Measurements from ENCODE around the gene PRTN3. TPM values are rescaled to one million over a fixed set of nuclear protein-coding genes. Genes with fewer than 3 reads are reported as not detected.
"Not testable (repeated sequence)": the region's sequence is repeated elsewhere in the genome, so short reads cannot be mapped to it uniquely, and the experiment has no call there.

PRTN3 gene
- total RNA-seq, 1 donor from 2014 or later, result 0.32 TPM

DNA sequence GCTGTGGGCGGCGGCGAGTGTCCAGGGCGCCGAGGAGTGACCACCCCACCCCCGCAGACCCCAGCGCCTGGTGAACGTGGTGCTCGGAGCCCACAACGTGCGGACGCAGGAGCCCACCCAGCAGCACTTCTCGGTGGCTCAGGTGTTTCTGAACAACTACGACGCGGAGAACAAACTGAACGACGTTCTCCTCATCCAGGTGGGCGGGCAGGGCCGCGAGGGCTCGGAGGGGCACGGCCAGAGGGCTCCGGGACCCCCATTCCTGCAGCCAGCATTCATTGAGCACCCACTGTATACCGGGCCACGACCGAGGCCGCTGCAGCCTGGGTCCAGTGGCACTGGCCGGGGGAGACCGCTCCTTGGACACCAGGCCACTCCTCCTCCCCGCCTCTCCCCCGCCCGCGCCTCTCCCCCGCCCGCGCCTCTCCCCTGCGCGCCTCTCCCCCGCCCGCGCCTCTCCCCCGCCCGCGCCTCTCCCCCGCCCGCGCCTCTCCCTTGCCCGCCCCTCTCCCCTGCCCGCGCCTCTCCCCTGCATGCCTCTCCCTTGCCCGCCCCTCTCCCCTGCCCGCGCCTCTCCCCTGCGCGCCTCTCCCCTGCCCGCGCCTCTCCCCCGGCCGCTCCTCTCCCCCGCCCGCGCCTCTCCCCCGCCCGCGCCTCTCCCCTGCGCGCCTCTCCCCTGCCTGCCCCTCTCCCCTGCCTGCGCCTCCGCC lies 3.2 kb downstream of the PRTN3 start:
- DNase-seq (ENCODE audit: low spot score), result no peak

DNA sequence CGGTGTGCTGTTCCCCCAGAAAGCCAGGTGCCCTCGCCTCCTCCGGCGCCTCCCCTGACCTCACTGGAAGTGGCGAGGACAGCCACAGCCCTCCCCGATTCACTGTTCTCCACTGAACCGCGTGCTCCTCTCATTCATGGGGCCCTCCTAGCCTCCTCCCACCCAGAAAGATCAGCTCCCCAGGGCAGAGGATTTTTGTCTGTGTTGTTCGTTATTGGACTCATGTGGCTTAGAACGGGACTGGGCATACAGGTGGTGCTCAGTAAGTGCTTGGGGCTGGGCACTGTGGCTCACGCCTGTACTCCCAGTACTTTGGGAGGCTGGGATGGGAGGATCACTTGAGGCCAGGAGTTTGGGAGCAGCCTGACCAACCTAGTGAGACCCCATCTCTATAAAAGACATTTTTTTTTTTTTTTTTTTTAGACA lies 3.8 kb downstream of the PRTN3 start:
- DNase-seq (ENCODE audit: low spot score), result no peak

DNA sequence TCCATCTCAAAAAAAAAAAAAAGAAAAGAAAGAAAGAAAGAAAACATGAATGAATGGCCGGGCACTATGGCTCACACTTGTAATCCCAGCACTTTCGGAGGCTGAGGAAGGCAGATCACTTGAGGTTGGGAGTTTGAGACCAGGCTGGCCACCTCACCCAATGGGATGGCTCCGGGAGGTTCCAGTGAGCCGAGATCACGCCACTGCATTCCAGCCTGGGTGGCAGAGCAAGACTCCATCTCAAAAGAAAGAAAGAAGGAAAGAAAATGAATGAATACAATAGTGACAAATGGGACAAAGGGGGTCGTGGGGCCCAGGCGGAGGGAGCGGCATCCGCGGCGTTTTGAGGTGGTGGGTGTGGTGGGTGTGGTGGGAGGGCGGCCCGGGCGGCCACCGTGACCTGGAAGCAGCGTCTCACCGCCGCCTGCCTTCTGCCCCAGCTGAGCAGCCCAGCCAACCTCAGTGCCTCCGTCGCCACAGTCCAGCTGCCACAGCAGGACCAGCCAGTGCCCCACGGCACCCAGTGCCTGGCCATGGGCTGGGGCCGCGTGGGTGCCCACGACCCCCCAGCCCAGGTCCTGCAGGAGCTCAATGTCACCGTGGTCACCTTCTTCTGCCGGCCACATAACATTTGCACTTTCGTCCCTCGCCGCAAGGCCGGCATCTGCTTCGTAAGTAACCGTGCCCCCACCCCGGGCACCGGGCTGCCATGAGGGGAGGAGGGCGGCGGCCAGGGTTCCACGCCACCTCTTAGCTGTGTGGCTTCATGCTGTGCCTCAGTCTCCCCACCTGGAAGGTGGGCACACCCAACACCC lies 5.1 kb downstream of the PRTN3 start:
- no peak for DNase-seq (ENCODE audit: low spot score)

DNA sequence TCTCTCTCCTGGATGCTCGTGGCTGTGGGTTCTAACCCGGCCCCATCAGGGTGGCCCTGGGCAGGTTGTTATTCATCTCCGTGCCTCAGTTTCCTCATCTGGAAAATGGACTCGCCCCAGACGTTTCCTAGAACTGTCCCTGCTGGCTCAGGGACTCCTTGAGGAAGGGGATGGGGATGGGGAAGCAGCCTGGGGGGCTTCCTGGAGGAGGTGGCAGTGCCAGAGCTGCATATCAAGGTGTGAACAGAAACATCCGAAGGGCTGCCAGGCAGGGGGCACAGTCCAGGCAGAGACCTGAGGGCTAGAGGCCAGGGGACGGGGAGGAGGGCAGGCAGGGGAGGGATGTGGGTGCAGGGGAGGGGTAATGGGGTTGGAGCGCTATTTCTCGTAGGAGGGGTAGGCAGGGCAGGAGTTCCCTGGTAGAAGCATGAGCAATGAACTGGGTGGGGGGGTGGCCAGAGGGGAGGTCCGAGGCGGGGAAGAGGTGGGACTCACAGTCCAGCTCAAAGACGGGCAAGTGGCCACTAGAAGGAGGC lies 7.7 kb downstream of the PRTN3 start:
- no peak for DNase-seq (ENCODE audit: low spot score)

DNA sequence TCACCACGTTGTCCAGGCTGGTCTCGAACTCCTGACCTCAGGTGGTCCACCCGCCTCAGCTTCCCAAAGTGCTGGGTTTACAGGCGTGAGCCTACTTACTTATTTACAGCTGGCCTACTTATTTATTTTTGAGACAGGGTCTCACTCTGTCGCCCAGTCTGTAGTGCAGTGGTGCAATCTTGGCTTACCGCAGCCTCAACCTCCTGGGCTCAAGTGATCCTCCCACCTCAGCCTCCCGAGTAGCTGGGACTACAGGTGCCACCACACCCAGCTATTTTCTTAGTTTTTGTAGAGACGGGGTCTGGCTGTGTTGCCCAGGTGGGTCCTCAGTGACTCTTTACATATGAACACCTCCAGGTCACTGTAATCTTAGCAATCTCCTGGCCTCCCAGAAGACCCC lies 8.4 kb downstream of the PRTN3 start:
- not testable (repeated sequence) for DNase-seq (ENCODE audit: low spot score)

DNA sequence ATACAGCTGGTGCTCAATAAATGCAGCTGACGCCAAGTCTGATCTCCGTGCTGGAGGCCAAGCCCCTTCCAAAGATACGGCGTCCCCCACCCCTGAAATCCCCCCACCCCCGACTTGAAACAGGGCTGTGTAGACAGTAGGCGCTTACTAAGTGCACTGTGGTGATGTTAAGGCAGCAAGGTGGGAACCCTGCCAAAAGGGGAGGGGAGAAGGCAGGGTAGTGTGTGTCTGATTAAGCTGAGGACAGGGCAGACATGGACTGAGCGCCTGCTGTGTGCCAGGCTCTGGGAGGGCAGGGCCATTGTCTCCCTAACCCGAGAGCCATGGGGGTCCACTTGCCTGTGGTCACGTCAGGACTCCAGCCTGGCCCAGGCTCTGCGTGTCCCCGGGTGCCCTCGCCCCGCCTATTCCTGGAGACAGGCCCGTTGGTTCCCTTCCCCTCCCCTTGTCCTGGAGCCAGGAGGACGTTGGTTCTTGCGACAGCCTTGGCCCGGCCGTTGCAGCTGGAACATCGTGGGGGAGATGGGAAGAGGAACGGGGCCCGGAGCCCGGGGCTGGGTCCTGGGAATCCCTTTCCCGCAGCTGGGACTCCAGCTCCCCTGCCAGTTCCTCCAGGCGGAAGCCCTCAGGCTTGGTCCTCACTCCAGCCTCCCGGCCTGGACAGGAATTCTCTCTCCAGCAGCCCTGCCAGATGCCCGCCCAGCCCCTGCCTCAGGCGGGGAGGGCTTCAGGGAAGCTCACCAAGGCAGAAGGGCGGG lies 9.6 kb downstream of the PRTN3 start:
- peak; percentile 96 for DNase-seq (ENCODE audit: low spot score)

DNA sequence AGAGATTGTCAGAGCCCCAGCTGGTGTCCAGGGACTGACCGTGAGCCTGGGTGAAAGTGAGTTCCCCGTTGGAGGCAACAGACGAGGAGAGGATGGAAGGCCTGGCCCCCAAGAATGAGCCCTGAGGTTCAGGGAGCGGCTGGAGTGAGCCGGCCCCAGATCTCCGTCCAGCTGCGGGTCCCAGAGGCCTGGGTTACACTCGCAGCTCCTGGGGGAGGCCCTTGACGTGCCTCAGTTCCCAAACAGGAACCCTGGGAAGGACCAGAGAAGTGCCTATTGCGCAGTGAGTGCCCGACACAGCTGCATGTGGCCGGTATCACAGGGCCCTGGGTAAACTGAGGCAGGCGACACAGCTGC lies 10.2 kb downstream of the PRTN3 start:
- DNase-seq (ENCODE audit: low spot score), result no peak

DNA sequence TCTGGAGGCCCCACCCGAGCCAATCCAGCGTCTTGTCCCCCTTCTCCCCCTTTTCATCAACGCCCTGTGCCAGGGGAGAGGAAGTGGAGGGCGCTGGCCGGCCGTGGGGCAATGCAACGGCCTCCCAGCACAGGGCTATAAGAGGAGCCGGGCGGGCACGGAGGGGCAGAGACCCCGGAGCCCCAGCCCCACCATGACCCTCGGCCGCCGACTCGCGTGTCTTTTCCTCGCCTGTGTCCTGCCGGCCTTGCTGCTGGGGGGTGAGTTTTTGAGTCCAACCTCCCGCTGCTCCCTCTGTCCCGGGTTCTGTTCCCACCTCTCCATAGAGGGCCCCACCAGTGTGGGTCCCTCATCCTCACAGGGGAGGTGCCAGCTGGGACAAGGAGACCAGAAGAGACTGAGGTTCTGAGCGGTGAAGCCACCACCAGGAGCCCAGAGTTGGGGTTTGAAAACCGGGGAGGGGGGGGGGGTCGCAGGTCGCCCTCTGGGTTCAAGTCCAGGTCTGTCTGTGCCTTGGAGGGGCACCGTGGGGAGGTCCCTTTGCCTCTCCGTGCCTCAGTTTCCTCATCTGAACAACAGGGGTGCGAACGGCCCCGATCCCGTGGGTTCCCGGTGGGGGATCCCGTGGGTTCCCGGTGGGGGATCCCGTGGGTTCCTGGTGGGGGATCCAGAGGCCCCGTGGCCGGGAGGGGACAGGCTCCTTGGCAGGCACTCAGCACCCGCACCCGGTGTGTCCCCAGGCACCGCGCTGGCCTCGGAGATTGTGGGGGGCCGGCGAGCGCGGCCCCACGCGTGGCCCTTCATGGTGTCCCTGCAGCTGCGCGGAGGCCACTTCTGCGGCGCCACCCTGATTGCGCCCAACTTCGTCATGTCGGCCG lies 11.6 kb downstream of the PRTN3 start, which contains the start of gene ELANE:
Gene ELANE (plus strand): TSS at position 168 of the 878 bp plus-strand sequence. CDS start 26 bp downstream, at position 194.
- DNase-seq (ENCODE audit: low spot score), result no peak

DNA sequence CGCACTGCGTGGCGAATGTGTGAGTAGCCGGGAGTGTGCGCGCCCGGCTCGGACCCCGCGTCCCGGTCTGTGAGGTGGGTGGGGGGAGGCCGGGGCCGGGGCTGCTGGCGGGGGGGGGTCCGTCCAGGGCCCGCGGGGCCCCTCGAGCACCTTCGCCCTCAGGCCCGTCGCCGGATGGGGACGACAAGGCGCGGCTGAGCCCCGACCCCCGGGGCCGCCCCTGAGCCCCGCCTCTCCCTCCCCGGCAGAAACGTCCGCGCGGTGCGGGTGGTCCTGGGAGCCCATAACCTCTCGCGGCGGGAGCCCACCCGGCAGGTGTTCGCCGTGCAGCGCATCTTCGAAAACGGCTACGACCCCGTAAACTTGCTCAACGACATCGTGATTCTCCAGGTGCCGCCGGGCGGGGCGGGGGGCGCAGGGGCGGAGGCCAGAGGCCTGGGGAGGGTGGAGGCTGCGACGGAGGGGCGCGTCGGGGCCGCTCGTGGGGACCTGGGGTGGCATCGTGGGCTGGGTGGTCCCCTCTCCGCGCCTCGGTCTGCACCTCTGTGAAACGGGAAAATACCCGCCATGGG lies 12.3 kb downstream of the PRTN3 start:
- no peak for DNase-seq (ENCODE audit: low spot score)

DNA sequence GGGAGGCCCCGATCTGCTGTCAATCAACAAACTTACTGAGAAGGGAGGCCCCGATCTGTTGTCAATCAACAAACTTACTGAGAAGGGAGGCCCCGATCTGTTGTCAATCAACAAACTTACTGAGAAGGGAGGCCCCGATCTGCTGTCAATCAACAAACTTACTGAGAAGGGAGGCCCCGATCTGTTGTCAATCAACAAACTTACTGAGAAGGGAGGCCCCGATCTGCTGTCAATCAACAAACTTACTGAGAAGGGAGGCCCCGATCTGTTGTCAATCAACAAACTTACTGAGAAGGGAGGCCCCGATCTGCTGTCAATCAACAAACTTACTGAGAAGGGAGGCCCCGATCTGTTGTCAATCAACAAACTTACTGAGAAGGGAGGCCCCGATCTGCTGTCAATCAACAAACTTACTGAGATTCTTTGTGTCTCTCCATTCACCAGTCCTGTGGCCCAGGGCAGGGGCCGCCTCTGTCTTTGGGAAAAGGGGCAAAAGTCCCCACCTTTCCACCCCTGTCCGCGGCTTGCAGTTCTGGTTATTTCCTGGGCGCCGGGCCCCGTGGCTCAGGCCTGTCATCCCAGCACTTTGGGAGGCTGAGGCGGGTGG lies 12.9 kb downstream of the PRTN3 start:
- not testable (repeated sequence) for DNase-seq (ENCODE audit: low spot score)

DNA sequence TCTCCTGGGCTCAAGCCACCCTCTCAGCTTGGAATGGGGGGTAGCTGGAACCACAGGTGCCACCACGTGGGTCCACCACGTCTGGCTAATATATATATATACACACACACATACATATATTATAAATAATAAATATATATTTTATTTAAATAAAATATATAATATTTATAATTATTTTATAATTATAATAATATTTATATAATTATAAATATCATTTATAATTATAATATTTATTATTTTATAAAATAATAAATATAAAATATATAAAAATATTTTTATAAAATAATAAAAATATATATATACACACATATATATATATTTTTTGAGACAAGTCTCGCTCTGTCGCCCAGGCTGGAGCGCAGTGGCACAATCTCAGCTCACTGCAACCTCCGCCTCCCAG lies 13.8 kb downstream of the PRTN3 start:
- no peak for DNase-seq (ENCODE audit: low spot score)

DNA sequence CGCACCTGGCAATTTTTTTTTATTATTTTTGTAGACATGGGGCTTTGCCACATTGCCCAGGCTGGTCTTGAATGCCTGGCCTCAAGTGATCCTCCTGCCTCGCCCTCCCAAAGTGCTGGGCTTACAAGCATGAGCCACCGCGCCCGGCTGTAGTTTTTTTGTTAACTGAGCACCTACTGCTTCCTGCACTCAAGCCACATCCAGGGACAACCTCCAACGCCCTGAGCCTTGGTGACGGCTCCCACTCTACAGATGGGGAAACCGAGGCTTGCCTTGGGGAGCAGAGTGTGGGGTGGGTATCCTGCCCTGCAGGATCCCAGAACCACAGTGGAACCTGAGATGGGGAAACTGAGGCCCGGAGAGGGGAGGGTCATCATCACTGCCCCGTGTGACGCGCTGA lies 14.3 kb downstream of the PRTN3 start:
- DNase-seq (ENCODE audit: low spot score), result no peak

DNA sequence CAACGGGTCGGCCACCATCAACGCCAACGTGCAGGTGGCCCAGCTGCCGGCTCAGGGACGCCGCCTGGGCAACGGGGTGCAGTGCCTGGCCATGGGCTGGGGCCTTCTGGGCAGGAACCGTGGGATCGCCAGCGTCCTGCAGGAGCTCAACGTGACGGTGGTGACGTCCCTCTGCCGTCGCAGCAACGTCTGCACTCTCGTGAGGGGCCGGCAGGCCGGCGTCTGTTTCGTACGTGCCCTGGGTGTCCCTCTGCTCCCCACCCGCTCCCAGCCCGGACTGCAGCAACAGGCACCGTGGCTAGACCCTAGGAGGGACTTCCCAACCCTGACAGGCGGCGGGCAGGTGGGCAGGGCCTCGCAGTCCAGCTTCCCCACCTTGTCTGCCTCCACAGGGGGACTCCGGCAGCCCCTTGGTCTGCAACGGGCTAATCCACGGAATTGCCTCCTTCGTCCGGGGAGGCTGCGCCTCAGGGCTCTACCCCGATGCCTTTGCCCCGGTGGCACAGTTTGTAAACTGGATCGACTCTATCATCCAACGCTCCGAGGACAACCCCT lies 14.8 kb downstream of the PRTN3 start:
- no peak for DNase-seq (ENCODE audit: low spot score)

DNA sequence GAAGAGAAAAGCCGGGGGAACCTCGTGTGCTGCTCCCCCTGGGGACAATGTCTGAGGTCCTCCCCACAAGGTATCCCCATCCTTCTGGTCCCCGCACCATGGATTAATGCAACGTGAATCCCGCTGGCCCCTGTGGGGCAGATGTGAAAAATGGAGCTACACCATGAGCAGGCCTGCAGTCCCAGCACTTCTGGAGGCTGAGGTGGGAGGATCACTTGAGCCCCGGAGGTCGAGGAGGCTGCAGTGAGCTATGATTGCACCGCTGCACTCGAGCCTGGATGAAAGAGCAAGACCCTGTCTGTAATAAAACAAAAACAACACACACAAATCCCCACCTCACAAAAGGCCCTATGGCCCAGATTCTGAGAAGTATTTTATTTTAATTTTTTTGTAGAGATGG lies 17.5 kb downstream of the PRTN3 start:
- DNase-seq (ENCODE audit: low spot score), result no peak

DNA sequence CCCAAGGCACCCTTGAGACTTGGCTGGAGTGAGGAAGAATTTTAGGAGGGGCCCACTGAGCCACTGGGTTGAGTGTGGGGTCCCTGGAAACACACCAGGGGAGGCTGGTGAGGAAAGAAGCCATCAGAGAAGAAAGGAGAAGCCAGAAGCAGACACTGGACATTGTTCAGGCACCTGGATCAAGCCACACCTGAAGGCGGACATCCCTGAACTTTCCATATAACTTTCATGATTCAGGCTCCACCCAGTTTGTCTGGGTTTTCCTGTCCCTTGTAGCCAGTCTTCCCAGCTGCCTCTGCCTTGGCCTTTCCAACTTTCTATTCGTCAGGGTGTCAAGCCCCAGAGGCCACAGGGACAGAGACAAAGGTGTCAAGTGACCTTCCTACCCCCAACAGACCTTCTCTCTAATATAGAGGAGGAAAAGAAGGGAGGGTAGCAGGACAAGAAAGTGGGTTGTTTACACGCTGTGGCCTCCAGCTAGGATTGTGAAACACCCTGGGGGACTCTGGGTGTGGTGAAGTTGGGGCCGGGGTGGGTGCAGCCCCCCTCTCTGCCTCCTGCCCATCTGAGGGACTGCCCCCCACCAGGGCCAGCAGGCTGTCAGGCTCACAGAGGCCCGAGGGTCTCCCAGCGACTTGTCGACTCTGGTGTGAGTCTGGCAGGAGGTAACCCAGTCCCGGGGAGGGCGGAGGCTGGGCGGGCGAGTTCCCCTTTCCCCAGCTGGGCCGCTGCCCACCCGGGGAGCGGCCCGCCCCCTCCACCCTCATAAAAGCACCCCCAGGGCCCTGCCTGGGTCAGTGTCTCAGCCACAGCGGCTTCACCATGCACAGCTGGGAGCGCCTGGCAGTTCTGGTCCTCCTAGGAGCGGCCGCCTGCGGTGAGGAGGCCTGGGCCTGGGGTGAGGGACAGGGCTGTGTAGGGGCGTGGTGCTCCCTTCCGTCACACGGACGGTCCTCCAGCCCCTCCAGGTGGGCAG lies 18.4 kb downstream of the PRTN3 start, which contains the start of gene CFD:
Gene CFD (plus strand): TSS at position 797 of the 976 bp plus-strand sequence. CDS start 26 bp downstream, at position 823.
- DNase-seq (ENCODE audit: low spot score), result no peak

DNA sequence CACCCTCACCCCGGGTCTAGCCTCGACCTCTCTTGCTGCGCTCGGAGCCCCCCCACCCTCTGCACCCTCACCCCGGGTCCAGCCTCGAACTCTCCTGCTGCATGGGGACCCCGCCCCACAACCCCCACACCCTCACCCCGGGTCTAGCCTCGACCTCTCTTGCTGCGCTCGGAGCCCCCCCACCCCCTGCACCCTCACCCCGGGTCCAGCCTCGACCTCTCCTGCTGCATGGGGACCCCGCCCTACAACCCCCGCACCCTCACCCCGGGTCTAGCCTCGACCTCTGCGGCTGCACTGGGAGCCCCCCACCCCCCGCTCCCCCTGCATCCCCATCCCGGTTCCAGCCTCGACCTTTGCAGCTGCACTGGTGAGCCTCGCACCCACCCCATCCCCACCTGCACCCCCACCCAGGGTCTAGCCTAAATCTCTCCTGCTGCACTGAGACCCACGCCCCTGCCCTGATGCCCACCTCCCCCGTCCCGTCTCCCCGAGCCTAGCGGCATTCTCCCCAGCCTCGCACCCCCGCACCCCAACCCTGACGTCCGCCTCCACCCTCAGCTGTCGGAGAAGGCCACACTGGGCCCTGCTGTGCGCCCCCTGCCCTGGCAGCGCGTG lies 20.4 kb downstream of the PRTN3 start:
- no peak for DNase-seq (ENCODE audit: low spot score)

DNA sequence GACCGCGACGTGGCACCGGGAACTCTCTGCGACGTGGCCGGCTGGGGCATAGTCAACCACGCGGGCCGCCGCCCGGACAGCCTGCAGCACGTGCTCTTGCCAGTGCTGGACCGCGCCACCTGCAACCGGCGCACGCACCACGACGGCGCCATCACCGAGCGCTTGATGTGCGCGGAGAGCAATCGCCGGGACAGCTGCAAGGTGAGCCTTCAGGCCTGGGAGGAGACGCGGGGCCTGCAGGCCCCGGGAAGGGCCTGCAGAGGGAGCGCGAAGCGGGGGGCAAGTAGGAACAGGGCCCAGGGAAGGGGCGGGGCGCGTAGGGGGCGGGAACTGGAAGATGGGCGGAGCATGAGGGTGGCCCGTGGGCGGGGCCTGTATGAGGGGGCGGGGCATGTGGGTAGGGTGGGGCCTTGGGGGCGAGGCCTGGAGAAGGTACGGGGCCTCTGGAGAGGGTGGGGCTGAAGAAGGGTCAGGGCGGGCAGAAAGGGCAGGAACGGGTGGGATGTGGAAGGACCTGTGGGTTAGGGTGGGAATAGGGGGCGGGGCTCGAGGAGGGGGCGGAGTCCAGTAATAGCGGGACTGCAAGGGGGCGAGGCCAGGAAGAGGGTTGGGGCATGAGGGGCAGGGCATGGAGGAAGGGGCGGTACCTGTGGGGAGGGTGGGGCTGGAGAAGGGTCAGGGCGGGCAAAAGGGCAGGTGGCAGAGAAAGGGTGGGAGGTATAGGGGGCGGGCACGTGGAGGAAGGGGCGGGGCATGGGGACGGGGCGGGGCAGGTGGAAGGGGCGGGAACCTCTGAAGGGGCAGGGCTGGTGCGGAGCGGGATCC lies 21.2 kb downstream of the PRTN3 start:
- DNase-seq (ENCODE audit: low spot score), result no peak

Data from mesenteric fat pad (tissue), 1 donor.